Hepatocyte (in vitro differentiated cells): ENCODE results near the gene SPR. TPM values are rescaled to one million over a fixed set of nuclear protein-coding genes. Genes with fewer than 3 reads are reported as not detected.

ENCODE experiments used
- DNase-seq: peaks from one replicate; pipeline ENCODE4 v3.0.0-alpha.2; 2016; ENCODE audit warnings: low spot score
- H2AFZ ChIP-seq: fragments of 200-600 bp; sonication (generic); 2 replicates; pipeline ENCODE4 v1.6.0; 2016; ENCODE audit warnings: antibody characterized with exemption, mild to moderate bottlenecking
- H3K27ac ChIP-seq: fragments of 200-600 bp; sonication (generic); 2 replicates; pipeline ENCODE4 v1.5.1; 2016; ENCODE audit warnings: mild to moderate bottlenecking
- H3K27me3 ChIP-seq: fragments of 200-600 bp; sonication (generic); 2 replicates; pipeline ENCODE4 v1.6.1; 2016
- H3K36me3 ChIP-seq: fragments of 200-600 bp; sonication (generic); replicated peaks from 2 replicates; pipeline ENCODE4 v1.5.1; 2016; ENCODE audit warnings: low read depth; ENCODE audit not compliant: insufficient read depth
- H3K4me1 ChIP-seq: fragments of 200-600 bp; sonication (generic); 2 replicates; pipeline ENCODE4 v1.5.1; 2016; ENCODE audit warnings: mild to moderate bottlenecking, moderate library complexity; ENCODE audit not compliant: insufficient read depth
- H3K4me2 ChIP-seq: fragments of 200-600 bp; sonication (generic); 2 replicates; pipeline ENCODE4 v1.6.0; 2016
- H3K4me3 ChIP-seq: fragments of 200-600 bp; sonication (generic); 2 replicates; pipeline ENCODE4 v1.5.1; 2016; ENCODE audit warnings: mild to moderate bottlenecking
- H3K79me2 ChIP-seq: fragments of 200-600 bp; sonication (generic); 2 replicates; pipeline ENCODE4 v1.6.0; 2017; ENCODE audit warnings: mild to moderate bottlenecking
- H3K9me2 ChIP-seq: fragments of 200-600 bp; sonication (generic); replicated peaks from 2 replicates; pipeline ENCODE4 v1.6.0; 2017; ENCODE audit warnings: mild to moderate bottlenecking; ENCODE audit not compliant: insufficient read depth
- H3K9me3 ChIP-seq: fragments of 200-600 bp; sonication (generic); 2 replicates; pipeline ENCODE4 v1.5.1; 2016; ENCODE audit warnings: low read depth, mild to moderate bottlenecking
- H4K20me1 ChIP-seq: fragments of 200-600 bp; sonication (generic); 2 replicates; pipeline ENCODE4 v1.6.0; 2016; ENCODE audit warnings: mild to moderate bottlenecking; ENCODE audit not compliant: insufficient read depth, poor library complexity, severe bottlenecking
- EZH2 ChIP-seq: fragments of 200-600 bp; sonication (generic); IDR thresholded peaks from 2 replicates; pipeline ENCODE4 v1.6.1; 2016; ENCODE audit warnings: antibody characterized with exemption, mild to moderate bottlenecking, borderline replicate concordance
- EZH2phosphoT487 ChIP-seq: fragments of 200-600 bp; sonication (generic); IDR thresholded peaks from one replicate; pipeline ENCODE4 v1.6.1; 2018; ENCODE audit warnings: antibody characterized with exemption, mild to moderate bottlenecking, low read depth, moderate library complexity; ENCODE audit not compliant: unreplicated experiment, severe bottlenecking
- WGBS: methylation state at CpG from one replicate; pipeline ENCODE4 v1.1.6; 2016; ENCODE audit warnings: low lambda C conversion rate; ENCODE audit errors: missing lambda C conversion rate; 5-methylcytosine and 5-hydroxymethylcytosine counted together
- polyA plus RNA-seq: library from polyadenylated mRNA; unstranded; fragments of >200 nt; fragmentation: Nextera tagmentation; extraction: Ambion mirVana; gene quantifications from 2 replicates; pipeline ENCODE4 v1.2.1, GENCODE V29; 2016
- total RNA-seq: library from RNA; depleted of rRNA; stranded (reverse); fragments of >200 nt; gene quantifications from 2 replicates; pipeline ENCODE4 v1.2.3, GENCODE V29; 2014
- TF ChIP-seq, protein P1 (sequence below): fragments of 200-600 bp; sonication (generic); IDR thresholded peaks from 2 replicates; pipeline ENCODE4 v1.5.1; 2016; ENCODE audit warnings: antibody characterized with exemption, mild to moderate bottlenecking; ENCODE audit not compliant: poor library complexity

The SPR gene
- total and polyA plus RNA-seq, 2 experiments from 2014 or later, result 44.8 to 63.3 TPM

DNA sequence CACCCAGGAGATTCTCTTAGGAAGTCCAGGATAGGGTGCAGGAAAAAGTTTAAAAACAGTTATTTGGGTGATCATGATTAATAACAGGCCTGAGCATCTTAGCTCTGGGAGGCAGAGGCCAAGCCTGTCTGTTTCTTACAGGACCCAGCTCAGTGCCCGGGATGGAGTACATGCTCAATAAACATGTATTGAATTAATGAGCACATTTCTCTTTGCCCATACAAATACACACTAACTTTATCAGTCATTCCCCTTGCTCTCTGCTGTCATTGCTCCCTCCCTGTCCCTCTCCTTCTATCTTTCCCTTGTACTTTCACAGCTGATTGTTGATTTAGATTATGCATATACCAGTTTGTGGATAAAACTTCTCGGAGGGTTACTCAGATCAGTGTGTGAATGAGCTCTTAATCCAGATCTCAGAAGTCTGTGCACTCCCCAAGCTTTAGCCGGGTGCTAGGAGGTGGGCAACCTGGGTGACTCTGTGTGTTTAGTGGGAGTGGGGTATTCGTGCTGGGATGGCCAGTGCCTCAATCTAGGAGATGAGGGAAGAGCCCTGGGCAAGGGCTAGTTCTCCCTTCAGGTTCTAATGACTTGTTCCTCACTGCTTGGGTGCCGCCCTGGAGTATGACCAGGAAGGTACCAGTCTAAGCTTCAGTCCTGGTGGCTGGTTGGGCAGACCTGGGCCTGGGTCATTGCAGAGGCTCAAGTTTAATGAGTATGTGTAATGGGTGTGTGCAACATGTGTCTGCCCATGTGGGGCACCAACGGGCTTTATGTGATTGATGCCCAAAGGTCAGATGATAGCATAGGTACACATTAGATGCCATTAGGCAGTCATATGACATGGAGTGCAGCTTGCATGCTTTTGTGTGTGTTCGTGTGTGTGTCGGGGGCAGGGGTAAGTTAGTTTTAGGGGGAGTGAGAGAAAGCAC is 40.7 kb downstream of the SPR start:
- no peak overlapping the region for H2AFZ ChIP-seq
- no peak overlapping the region for H3K27ac ChIP-seq
- H3K79me2 ChIP-seq, result no peaks in the 10 kb centered on the region
- DNase-seq, result no peak
- H3K4me2 ChIP-seq, result no peak overlapping the region
- peaks cover 84% of the 10 kb centered on the region for H3K27me3 ChIP-seq
- no peaks in the 10 kb centered on the region for H3K36me3 ChIP-seq
- no peaks in the 10 kb centered on the region for H3K9me2 ChIP-seq
- H4K20me1 ChIP-seq, result no peaks in the 10 kb centered on the region
- H3K4me3 ChIP-seq, result no peak overlapping the region
- no peaks in the 10 kb centered on the region for H3K9me3 ChIP-seq
- WGBS, result 79% methylated on average over 8 of the region's 8 CpGs
- H3K4me1 ChIP-seq, result peaks cover 6% of the 10 kb centered on the region
- TF ChIP-seq, protein P1, sequence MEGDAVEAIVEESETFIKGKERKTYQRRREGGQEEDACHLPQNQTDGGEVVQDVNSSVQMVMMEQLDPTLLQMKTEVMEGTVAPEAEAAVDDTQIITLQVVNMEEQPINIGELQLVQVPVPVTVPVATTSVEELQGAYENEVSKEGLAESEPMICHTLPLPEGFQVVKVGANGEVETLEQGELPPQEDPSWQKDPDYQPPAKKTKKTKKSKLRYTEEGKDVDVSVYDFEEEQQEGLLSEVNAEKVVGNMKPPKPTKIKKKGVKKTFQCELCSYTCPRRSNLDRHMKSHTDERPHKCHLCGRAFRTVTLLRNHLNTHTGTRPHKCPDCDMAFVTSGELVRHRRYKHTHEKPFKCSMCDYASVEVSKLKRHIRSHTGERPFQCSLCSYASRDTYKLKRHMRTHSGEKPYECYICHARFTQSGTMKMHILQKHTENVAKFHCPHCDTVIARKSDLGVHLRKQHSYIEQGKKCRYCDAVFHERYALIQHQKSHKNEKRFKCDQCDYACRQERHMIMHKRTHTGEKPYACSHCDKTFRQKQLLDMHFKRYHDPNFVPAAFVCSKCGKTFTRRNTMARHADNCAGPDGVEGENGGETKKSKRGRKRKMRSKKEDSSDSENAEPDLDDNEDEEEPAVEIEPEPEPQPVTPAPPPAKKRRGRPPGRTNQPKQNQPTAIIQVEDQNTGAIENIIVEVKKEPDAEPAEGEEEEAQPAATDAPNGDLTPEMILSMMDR, result no peak
- TF ChIP-seq EZH2 (no peak), EZH2phosphoT487 (no peak)

GRCh38 chr2:72929010-72929409 is 41.8 kb downstream of the SPR start:
- no peak for DNase-seq
- TF ChIP-seq, protein P1, result no peak
- TF ChIP-seq EZH2 (no peak), EZH2phosphoT487 (no peak)
- Histone ChIP-seq H3K27me3 (peaks cover 73% of the 10 kb centered on the region), H3K27ac (no peak overlapping the region), H3K9me2 (no peaks in the 10 kb centered on the region), H3K36me3 (no peaks in the 10 kb centered on the region), H3K4me1 (peaks cover 5% of the 10 kb centered on the region), H3K79me2 (no peaks in the 10 kb centered on the region), H3K4me2 (no peak overlapping the region), H4K20me1 (no peaks in the 10 kb centered on the region), H3K9me3 (no peaks in the 10 kb centered on the region), H3K4me3 (no peak overlapping the region), H2AFZ (no peak overlapping the region)
- WGBS, result 100% methylated on average over 1 of the region's 1 CpG

DNA sequence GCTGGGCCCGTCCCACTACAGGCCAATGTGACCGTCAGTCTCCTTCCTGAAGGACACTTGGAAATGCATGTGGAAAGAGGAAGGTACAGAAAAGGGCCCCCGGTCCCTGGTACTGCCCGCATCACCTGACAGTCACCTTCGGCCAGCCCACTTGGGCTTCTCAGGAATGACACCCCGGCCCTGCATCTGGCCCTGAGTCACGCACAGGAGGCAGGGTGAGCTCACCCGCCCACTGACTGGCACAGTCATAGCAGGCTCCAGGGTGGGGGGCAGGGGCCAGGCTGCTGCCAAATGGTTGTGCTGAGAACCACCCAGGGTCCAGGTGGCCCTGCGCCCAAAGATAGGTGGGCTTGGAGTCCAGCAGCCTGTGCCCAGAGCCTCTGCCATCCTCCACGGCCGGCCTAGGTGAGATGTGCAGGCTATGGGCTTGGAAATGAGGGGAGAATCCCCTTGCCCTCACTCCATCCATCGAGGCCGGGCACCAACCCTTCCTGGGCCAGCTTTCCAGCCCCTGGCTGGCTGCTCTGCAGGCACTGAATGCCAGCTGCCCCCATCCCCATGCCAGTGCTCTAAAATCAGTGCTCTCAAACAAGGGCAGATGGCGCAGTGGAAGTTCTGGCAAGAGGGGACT is 44.2 kb downstream of the SPR start:
- 91% methylated on average over 14 of the region's 14 CpGs for WGBS
- no peak for DNase-seq
- H2AFZ ChIP-seq, result no peak overlapping the region
- H3K9me3 ChIP-seq, result no peaks in the 10 kb centered on the region
- no peaks in the 10 kb centered on the region for H3K36me3 ChIP-seq
- no peak overlapping the region for H3K4me2 ChIP-seq
- no peaks in the 10 kb centered on the region for H4K20me1 ChIP-seq
- H3K27ac ChIP-seq, result no peak overlapping the region
- H3K79me2 ChIP-seq, result no peaks in the 10 kb centered on the region
- no peaks in the 10 kb centered on the region for H3K4me1 ChIP-seq
- no peaks in the 10 kb centered on the region for H3K9me2 ChIP-seq
- TF ChIP-seq EZH2phosphoT487 (no peak), EZH2 (no peak)
- TF ChIP-seq, protein P1, result no peak
- no peak overlapping the region for H3K4me3 ChIP-seq
- peaks cover 49% of the 10 kb centered on the region for H3K27me3 ChIP-seq
